Measurements from ENCODE around the gene PDCD6IP.
A peak's percentile ranks its signal among the peaks of the same experiment; 100 is the strongest.
"Not testable (repeated sequence)": the region's sequence is repeated elsewhere in the genome, so short reads cannot be mapped to it uniquely, and the experiment has no call there.

Gene PDCD6IP

GRCh38 chr3:33855884-33856546 is 57.6 kb downstream of the PDCD6IP start:
- DNase-seq, result no peak

DNA sequence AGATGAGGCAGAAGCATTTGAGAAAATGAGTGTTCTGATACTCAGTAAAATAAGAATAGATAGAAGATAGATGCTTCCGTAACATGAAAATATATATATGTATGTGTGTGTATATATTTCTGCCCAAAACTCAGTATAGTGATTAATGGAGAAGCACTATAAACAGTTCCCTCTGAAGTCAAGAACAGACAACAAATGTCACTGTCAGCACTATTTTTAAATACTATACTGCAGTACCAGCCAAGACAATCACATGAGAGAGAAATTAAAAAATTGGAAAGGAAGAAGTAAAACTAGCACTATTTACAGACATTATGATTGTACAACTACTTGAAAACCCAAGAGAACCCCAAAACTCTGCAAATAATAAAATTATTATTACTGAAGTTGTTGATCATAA is 59.3 kb downstream of the PDCD6IP start:
- DNase-seq, result not testable (repeated sequence)

GRCh38 chr3:33858131-33858530 is 59.7 kb downstream of the PDCD6IP start:
- DNase-seq, result no peak

DNA sequence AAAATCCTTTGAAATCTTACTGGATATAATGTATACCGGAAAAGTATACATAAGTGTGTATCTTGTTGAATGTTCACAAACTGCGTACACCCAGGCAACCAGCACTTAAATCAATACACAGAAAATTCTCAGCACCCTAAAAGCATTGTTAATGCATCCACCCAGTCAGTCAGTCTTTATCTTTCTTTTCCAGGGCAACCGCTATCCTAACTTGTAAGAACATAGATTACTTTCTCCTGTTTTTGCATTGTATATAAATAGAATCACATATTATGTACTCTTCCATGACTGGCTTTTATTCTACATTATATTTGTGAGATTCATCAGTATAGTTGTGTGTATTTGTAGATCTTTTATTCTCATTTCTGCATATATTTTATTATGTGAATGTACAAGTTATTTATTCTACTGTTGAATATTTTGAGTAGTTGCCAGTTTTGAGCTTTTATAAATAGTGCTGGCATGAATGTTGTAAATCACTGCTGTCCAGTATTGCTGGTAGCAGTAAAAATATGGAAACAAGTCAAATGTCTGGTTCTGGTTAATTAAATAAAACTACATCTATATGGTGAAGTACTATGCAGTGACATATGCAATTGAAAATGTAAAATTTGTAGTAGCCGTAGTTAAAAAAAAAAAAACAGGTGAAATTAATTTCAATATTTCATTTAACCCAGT is 62.1 kb downstream of the PDCD6IP start:
- DNase-seq, result no peak

DNA sequence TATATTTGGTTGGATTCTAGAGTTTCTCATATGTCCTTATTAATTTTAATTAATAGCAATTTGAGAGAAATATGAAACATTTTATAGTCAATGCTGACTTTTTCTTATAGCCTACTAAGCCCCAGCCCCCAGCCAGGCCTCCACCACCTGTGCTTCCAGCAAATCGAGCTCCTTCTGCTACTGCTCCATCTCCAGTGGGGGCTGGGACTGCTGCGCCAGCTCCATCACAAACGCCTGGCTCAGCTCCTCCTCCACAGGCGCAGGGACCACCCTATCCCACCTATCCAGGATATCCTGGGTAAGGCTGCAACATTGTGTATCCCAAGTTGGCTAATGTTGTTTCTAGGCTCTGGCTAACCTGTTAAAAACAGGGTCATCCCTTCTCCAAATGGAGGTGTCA is 66.7 kb downstream of the PDCD6IP start:
- DNase-seq, result no peak

DNA sequence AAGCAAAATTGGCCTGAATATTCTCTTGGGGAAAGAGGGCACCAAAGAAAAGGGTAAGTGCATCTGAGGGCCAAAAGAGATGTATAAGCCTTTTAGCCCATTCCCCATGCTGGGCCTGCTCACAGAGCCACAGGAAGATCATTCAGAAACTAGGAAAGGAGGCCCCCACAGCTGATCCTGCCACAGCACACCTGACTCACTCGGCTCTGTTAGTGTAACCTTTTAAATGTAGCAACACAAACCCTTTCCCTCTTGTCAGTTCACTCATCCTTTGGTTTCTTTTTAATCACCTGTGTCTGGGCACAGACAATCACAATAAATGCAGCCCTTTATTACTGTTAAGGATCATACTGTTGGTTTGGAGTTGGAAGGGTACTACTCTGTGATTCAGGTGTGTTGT is 69.9 kb downstream of the PDCD6IP start:
- no peak for DNase-seq

DNA sequence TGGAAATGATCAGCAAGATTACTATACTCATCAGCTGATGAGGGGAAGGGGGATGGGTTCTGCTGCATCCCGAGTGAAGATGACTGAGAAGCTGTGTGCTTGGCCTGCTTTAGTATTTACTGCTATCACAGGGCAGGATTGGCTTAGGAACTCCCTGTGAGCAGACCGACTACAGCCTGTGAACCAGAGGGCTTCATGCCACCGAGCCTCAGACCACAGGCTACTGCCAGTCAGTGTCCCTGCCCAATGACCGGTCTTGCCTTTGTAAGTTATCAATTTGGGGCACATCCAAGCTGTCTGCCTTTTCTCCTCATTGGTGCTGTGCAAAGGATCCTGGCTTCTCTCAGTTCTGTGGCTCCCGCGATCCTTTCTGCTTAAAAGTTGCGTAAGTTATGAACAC is 71.5 kb downstream of the PDCD6IP start:
- no peak for DNase-seq

- no peak for DNase-seq
Measured at GRCh38 chr3:33874815-33875214, 76.4 kb downstream of the PDCD6IP start.

- no peak for DNase-seq
Measured at GRCh38 chr3:33875680-33876079, 77.2 kb downstream of the PDCD6IP start.

DNA sequence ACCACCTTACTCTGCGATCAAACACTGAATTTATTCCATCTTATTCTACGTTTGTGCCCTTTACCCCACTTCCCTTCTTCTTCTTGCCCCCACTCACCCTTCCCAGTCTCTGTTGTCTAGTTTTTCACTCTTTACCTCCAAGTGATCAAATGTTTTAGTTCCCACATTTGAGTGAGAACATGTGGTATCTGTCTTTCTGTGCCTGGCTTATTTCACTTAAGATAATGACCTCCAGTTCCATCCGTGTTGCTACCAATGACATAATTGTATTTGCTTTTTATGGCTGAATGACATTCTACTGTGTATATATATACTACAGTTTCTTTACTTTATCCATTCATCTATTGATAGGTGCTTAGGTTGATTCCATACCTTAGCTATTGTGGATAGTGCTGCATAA is 78.8 kb downstream of the PDCD6IP start:
- DNase-seq, result peak; percentile 59

DNA sequence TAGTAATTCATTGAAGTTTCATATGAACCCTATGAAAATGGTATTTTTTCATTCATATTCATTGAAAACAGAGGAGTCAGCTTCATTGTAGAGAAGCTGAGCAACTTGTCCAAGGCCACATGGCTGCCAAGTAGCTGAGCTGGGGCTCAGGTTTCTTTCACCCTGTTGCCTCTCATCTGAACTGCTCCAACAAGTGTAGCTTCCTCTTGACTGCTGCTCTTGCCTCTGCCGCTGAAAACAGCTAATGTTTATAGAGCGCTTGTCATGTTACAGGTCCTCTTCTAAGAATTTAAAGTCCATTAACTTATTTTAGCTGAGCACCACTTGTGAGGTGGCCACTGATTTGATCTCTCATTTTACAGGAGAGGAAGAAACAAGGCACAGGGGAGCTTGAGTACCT is 81.1 kb downstream of the PDCD6IP start:
- no peak for DNase-seq

- no peak for DNase-seq
Measured at GRCh38 chr3:33881156-33882064, 83.0 kb downstream of the PDCD6IP start.

GRCh38 chr3:33882296-33882695 is 83.9 kb downstream of the PDCD6IP start:
- no peak for DNase-seq

- DNase-seq, result peak; percentile 10
Measured at GRCh38 chr3:33883538-33883950, 85.1 kb downstream of the PDCD6IP start.

DNA sequence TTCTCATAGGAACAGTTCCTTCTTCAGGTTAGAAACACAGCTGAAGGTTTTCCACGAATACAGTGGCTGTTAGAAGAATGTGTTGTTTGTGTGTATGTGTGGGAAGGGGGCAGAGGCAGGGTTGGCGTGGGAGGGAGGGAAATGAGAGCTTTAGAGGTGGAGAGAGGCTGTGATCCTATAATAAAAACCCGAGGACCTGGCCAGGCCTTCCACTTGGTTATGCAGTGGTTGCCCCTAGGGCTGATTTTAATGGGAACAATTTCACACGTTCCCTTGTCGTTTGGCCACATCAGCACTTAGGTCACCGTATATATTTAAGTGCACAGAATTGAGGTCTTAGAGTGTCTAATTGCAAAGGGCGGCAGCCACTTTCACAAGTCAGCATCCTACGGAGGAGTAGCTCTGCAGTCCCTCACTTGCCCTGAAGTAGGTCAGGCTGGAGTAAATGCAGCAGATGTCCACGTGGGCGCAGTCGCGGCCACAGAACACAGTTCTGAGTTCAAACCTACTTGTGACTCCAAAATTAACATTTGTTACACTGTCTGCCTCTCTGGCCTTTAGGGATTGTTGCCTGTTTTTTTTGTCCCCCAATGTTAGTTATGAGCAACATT is 85.6 kb downstream of the PDCD6IP start:
- peak; percentile 47 for DNase-seq

- DNase-seq, result no peak
Measured at GRCh38 chr3:33884701-33885100, 86.3 kb downstream of the PDCD6IP start.

DNA sequence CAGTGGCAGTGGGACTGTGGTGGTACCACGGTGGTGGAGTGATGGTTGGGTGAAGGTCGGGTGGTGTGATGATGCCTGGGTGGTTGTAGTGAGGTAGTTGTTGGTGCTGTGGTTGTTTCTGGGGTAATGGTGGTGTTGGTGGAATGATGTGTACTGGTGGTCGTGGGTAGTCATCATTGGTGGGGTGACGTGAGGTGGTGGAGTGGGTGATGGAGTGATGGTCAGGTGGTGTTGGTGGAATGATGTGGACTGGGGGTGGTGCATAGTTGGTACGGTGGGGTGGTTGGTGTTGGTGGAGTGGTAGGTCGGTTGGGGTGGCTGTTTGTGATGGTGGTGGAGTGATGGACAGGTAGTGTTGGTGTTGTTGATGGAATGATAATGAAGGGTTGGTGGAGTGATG is 87.1 kb downstream of the PDCD6IP start:
- DNase-seq, result no peak

DNA sequence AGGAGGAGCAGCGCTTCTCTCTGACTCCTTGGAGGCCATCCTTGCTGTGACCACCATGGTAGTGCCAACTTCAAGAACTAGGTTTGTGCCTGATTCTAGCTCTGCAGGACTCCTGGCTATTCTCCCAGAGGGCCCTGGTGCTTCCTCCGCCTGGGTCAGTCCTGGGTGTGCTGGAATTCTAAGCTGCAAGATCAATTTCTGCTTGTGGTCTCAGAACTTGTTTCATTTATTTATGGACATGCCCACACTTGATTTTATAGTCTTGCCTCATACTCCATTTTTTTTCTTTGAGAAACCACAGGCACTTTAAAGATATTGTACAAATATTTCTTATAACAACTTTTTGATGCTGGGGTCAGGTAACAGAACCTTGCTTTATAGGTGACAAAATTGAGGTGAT is 87.6 kb downstream of the PDCD6IP start:
- no peak for DNase-seq

DNA sequence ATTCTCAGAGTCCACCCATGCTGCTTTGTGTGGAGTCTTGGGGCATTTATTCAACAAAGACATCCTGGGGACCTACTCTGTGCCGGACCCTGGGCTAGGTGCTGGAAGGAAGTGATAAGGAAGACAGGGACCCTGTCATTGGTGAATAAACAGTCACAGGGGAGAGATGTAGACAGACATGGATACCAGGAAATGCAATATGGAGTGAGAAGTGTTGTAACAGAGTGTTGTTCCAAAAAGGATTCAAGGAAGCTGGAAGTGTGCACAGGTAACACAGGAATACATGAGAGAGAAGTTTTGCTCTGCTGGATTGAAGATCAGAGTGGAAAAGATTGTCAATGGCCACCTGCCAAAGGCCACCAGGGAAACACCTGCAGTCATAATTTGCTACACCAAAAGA is 89.0 kb downstream of the PDCD6IP start:
- DNase-seq, result no peak

DNA sequence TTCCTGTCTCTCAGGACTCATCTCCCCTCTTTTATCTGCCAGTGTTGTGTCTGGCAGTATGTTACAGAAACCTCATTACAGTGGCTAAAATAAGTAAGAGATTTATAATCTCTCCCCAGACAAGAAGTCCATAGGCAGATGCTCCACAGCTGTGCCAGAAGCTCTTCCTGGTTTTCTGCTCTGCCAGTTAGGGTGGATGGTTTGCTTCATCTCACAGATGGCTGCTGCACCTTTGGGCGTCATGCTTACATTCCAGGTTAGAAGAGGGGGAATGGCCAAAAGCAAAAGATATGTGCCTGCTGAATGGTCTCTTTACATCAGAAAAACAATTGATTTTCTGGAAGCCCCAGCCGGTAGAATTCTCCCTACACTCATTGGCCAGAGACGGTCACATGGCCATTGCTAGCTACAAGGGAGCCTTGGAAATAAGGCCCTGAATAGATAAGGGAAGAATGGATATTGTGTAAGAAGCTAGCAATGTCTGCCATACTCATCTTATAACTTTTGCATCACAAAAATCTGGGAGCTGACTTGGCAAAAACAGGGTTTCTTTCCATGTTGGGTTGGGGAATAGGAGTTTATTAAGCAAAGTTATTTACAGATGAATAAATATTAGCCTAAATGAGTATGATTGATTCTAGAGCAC is 91.1 kb downstream of the PDCD6IP start:
- no peak for DNase-seq

DNA sequence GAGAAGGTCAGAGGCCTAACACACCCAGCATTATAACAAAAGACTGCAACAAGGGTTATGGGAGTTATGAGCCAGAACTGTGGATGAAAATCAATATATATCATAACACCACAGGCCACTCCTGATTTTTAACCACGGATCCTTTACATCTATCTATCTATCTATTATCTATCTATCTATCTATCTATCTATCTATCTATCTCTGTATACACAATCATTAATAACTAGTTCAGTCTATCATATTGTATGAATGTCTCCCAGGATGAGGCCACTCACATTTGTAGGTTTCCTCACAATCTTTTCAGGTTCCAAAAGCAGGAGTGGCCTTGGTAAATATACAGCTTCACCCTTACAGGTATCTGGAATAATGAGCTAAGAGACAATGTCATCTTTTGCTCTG is 94.2 kb downstream of the PDCD6IP start:
- no peak for DNase-seq

DNA sequence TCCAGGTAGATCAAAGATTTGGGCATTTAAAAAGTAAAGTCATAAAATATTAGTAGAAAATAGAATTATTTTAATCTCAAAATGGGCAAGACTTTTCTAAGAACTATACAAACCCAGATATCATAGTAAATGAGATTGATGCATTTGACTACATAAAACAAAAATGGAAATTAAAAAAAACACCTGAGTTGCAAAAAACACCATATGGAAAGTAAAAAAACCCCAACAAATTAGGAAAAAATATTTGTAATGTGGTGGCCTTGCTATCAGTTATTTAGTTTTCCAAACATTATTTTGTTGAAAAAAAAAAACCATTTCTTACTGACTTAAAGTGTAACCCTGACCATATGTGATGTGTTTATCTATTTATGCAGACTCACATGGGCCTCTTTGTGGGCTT is 97.2 kb downstream of the PDCD6IP start:
- no peak for DNase-seq

DNA sequence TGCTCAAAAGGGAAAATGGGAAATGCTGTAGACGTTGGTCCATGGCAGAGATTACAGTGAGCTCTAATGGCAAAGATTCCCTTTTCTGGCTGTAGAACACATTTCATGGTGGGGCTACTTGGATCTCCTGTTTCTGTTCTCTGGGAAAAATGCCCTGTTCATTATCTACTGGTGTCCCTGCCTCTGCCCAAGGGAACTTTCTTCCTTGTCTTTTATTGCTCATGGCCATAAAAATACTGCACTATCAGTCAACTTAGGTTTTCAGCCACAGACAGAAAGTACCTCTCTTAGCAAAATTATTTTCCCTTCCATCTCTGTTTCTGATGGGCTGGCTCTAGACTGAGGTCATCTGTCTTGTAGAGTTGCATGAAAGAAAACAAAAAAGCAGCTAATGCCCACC is 98.9 kb downstream of the PDCD6IP start:
- no peak for DNase-seq
